Tongue (tissue), 2 donors: ENCODE data around the gene SRGAP3. TPM values are rescaled to one million over a fixed set of nuclear protein-coding genes. Genes with fewer than 3 reads are reported as not detected.

Source experiments
- DNase-seq: peaks from one replicate; pipeline ENCODE4 v3.0.0-alpha.2; 2015
- total RNA-seq: library from RNA; depleted of rRNA; stranded (reverse); fragments of >200 nt; gene quantifications from one replicate; pipeline ENCODE4 v1.2.3, GENCODE V29; 2014

The SRGAP3 gene
- total RNA-seq, 1 donor from 2014 or later = 19.7 TPM

- DNase-seq = no peak
Measured at GRCh38 chr3:9080163-9080562, 169.3 kb downstream of the SRGAP3 start.

- no peak for DNase-seq
Measured at GRCh38 chr3:9079676-9080075, 169.8 kb downstream of the SRGAP3 start.

- DNase-seq = no peak
Measured at GRCh38 chr3:9078561-9079240, 170.7 kb downstream of the SRGAP3 start.

GRCh38 chr3:9077029-9077428 is 172.4 kb downstream of the SRGAP3 start:
- DNase-seq = no peak

GRCh38 chr3:9075762-9076161 is 173.7 kb downstream of the SRGAP3 start:
- no peak for DNase-seq

GRCh38 chr3:9074079-9074478 is 175.4 kb downstream of the SRGAP3 start:
- DNase-seq = no peak

GRCh38 chr3:9072667-9073009 is 176.8 kb downstream of the SRGAP3 start:
- no peak for DNase-seq

GRCh38 chr3:9071936-9072666 is 177.3 kb downstream of the SRGAP3 start:
- DNase-seq = no peak

GRCh38 chr3:9070961-9071360 is 178.5 kb downstream of the SRGAP3 start:
- no peak for DNase-seq

GRCh38 chr3:9069971-9070370 is 179.5 kb downstream of the SRGAP3 start:
- no peak for DNase-seq

- peak; percentile 82 for DNase-seq
Measured at GRCh38 chr3:9068051-9068450, 181.4 kb downstream of the SRGAP3 start.

GRCh38 chr3:9067352-9067975 is 182.0 kb downstream of the SRGAP3 start:
- DNase-seq = peak; percentile 80

GRCh38 chr3:9066775-9067174 is 182.7 kb downstream of the SRGAP3 start:
- no peak for DNase-seq

GRCh38 chr3:9066141-9066540 is 183.3 kb downstream of the SRGAP3 start:
- DNase-seq = peak; percentile 31

GRCh38 chr3:9064850-9065249 is 184.6 kb downstream of the SRGAP3 start:
- DNase-seq = peak; percentile 88

- DNase-seq = peak; percentile 15
Measured at GRCh38 chr3:9064251-9064650, 185.2 kb downstream of the SRGAP3 start.

GRCh38 chr3:9062570-9062969 is 186.9 kb downstream of the SRGAP3 start:
- DNase-seq = no peak

- no peak for DNase-seq
Measured at GRCh38 chr3:9061634-9062033, 187.8 kb downstream of the SRGAP3 start.

- DNase-seq = no peak
Measured at GRCh38 chr3:9059489-9060400, 189.7 kb downstream of the SRGAP3 start.

GRCh38 chr3:9056581-9056980 is 192.9 kb downstream of the SRGAP3 start:
- no peak for DNase-seq

- no peak for DNase-seq
Measured at GRCh38 chr3:9047452-9048346, 201.7 kb downstream of the SRGAP3 start.
